RWPE1 (cell line): Measurements from ENCODE around the gene IFI44.

Experiments
- CTCF ChIA-PET: fragments of 350-600 bp; sonication (Branson Sonifier 250); formaldehyde crosslinking; extraction: SDS; loops from one replicate; lab custom pipeline; 2021; lab: Yijun Ruan, JAX
- POLR2A ChIA-PET: fragments of 400-600 bp; formaldehyde crosslinking; extraction: SDS; loops from one replicate; lab custom pipeline; 2020; ENCODE audit warnings: antibody characterized with exemption; ENCODE audit not compliant: low non-redundant PET; lab: Yijun Ruan, JAX
- DNase-seq: peaks from one replicate; pipeline ENCODE4 v3.0.0; 2012; ENCODE audit warnings: low spot score
- H3K27ac ChIP-seq: fragments of 450-650 bp; 2 replicates; pipeline ENCODE4 v1.5.1; 2017
- CTCF ChIP-seq: fragments of 450-650 bp; conservative IDR thresholded peaks from 2 replicates; pipeline ENCODE4 v1.5.1; 2017; ENCODE audit warnings: low read depth, mild to moderate bottlenecking

The IFI44 gene, protein sequence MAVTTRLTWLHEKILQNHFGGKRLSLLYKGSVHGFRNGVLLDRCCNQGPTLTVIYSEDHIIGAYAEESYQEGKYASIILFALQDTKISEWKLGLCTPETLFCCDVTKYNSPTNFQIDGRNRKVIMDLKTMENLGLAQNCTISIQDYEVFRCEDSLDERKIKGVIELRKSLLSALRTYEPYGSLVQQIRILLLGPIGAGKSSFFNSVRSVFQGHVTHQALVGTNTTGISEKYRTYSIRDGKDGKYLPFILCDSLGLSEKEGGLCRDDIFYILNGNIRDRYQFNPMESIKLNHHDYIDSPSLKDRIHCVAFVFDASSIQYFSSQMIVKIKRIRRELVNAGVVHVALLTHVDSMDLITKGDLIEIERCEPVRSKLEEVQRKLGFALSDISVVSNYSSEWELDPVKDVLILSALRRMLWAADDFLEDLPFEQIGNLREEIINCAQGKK

DNA sequence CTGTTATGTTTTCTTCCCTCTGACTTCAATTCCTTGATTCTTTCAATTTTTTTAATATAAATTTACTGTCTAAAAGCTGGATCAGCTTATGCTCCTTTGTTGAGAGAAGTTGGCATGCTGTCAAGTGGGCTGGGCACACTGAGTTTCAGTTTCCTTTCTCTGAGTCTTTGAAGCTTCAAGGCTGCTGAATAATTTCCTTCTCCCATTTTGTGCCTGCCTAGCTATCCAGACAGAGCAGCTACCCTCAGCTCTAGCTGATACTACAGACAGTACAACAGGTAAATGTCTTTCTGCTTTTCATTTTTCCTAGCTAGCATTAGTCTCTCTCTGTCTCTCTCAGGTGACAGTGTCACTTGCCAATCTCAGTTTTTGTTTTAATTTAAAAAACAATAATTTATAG, at the start of gene IFI44:
IFI44 (plus strand) TSS at position 204 of the 400 bp plus-strand sequence. CDS start 365 bp downstream, outside the sequence.
- POLR2A ChIA-PET: no interaction called here
- DNase-seq: peak; percentile 57
- H3K27ac ChIP-seq: no peak within 1 kb of the TSS
- no peak for TF ChIP-seq CTCF
- CTCF ChIA-PET: interaction anchor here (1.1 kb wide), 1 partner anchor 32 kb away, joined by 6 read pairs; no protein-coding TSS in a partner anchor

GRCh38 chr1:78601068-78601467, 48.6 kb upstream of the IFI44 start:
- ChIA-PET CTCF (interaction anchor here (0.6 kb wide), 2 partner anchors 139 to 778 kb away, joined by 3 read pairs; no protein-coding TSS in a partner anchor), POLR2A (no interaction called here)
- no peak for DNase-seq
- TF ChIP-seq CTCF: no peak
- H3K27ac ChIP-seq: no peak overlapping the region

- POLR2A ChIA-PET: no interaction called here
- TF ChIP-seq CTCF: no peak
- DNase-seq: no peak
- H3K27ac ChIP-seq: no peak overlapping the region
- CTCF ChIA-PET: interaction anchor here (0.7 kb wide), 1 partner anchor 74 kb away, joined by 4 read pairs; no protein-coding TSS in a partner anchor
Measured at GRCh38 chr1:78603206-78603605, 46.4 kb upstream of the IFI44 start.

DNA sequence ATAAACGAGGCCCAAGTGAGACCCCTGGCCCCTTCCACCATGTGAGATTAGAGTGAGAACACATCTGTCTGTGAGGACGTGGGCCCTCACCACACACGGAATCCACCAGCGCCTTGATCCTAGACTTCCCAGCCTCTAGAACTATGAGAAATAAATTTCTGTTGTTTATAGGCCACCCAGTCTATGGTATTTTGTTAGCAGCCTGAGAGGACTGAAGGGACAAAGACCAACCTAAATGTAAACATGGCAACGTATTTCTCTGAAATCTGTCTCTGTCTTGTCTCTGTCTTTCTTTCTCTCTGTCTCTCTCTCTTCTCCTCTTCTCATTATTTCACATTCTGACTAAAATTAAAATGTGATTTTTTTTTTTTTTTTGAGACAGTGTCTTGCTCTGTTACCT, 45.0 kb upstream of the IFI44 start:
- CTCF ChIA-PET: no interaction called here
- POLR2A ChIA-PET: no interaction called here
- no peak overlapping the region for H3K27ac ChIP-seq
- no peak for TF ChIP-seq CTCF
- DNase-seq: no peak

DNA sequence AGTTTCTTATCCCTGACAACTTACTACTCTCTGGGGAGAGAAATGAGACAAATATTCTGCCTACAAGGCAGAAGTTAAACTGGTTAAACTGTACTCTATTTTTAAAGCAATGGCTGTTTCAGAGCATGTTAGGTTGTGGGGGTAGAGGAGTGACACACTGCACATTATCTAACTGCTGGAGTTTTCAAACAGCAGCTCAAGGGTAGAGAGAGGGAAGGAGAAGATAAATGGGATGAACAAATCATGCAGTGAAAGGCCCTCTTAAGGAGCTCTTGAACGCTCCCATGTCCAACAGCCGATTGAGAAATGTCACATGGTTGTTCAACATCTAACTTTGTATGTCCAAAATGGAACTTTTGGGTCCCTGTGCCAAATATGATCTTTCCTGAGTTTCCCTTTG, 43.4 kb upstream of the IFI44 start:
- no peak for TF ChIP-seq CTCF
- POLR2A ChIA-PET: no interaction called here
- CTCF ChIA-PET: interaction anchor here (0.8 to 3.0 kb wide), 3 partner anchors 23 to 474 kb away, joined by 3 to 36 read pairs (median 17); no protein-coding TSS in a partner anchor
- DNase-seq: no peak
- no peak overlapping the region for H3K27ac ChIP-seq

DNA sequence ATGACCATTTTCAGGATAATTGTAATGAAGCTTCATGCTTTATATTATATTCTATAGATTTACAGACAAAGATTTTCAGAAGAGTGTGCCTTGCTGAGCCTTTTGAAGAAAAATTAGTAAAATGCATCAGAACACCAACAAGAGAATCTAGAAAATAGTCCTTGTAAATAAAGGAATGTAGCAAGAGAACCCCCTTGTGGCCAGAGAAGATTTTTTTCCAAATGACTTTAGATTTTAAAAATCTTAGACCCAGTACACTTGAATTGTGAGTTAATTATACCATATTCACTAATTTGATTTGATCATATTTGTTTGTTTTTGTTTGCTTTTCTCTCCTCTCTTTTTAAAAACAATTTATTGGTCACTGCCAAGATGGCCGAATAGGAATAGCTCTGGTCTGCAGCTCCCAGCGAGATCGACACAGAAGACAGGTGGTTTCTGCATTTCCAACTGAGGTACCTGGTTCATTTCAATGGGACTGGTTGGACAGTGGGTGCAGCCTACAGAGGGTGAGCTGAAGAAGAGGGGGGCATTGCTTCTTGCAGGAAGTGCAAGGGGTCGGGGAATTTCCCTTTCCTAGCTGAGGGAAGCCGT, 42.2 kb upstream of the IFI44 start:
- DNase-seq: peak; percentile 51
- peak; percentile 79; the same call in 1 of the 2 replicates for TF ChIP-seq CTCF
- ChIA-PET CTCF (interaction anchor here (0.5 to 3.0 kb wide), 9 partner anchors 10 to 546 kb away, joined by 3 to 36 read pairs (median 4); no protein-coding TSS in a partner anchor), POLR2A (no interaction called here)
- H3K27ac ChIP-seq: no peak overlapping the region
